Inflammatory macrophage treated with lipopolysaccharide for 1 hour (primary cell): ENCODE measurements around the gene NANOS3.

ENCODE experiments used
- DNase-seq, 2 donors: peaks; one replicate each; pipeline ENCODE4 v3.0.0-alpha.2; 2020 to 2022

NANOS3 gene

GRCh38 chr19:13923194-13923987 lies 46.5 kb downstream of the NANOS3 start:
- no peak for DNase-seq

GRCh38 chr19:13926010-13926409 lies 49.1 kb downstream of the NANOS3 start:
- DNase-seq: no peak

GRCh38 chr19:13926715-13927114 lies 49.8 kb downstream of the NANOS3 start:
- no peak for DNase-seq

- no peak for DNase-seq
Observed at GRCh38 chr19:13929340-13929739, 52.4 kb downstream of the NANOS3 start.

- no peak for DNase-seq
Observed at GRCh38 chr19:13929956-13930355, 53.0 kb downstream of the NANOS3 start.
